ENCODE results near the gene ATP10D.
"Not testable (repeated sequence)": the region's sequence is repeated elsewhere in the genome, so short reads cannot be mapped to it uniquely, and the experiment has no call there.

The ATP10D gene

DNA sequence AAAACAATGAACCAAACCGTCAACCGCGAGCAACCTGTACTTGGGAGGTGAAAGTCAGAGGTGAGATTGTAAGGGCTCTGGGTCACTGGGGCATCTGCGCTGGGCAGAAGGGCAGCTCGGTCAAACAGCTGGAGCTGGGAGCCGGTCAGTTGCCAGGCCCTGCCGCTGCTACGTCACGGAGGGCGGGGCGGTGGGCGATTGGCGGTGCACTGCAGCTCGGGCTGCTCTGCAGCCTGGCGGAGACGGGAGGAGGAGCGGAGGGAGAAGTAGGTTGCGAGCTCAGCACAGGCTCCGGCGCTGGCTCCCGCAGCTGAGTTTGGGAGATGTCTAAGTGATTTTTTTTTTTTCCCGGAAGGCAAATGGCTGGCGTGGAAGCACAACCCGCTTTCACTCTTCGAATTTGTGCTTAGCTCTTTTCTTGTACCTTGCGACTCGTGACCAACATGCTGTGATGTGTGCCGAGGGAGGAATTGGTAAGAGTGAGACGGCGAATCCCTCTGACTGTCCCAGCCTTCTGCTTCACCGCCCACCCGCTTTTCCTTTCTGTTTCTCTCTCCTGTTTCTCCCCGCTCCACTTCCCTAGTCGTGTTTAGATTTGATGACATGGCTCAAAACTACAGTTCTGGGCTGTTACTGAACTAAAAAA, at the start of gene ATP10D:
TSS of gene ATP10D (plus strand) at position 229 of the 646 bp plus-strand sequence. CDS start 27,266 bp downstream, outside the sequence.
- DNase-seq: peak; percentile 83

- DNase-seq: no peak
Observed at GRCh38 chr4:47442980-47443379, 42.1 kb upstream of the ATP10D start.

- DNase-seq: no peak
Observed at GRCh38 chr4:47444031-47444430, 41.0 kb upstream of the ATP10D start.

DNA sequence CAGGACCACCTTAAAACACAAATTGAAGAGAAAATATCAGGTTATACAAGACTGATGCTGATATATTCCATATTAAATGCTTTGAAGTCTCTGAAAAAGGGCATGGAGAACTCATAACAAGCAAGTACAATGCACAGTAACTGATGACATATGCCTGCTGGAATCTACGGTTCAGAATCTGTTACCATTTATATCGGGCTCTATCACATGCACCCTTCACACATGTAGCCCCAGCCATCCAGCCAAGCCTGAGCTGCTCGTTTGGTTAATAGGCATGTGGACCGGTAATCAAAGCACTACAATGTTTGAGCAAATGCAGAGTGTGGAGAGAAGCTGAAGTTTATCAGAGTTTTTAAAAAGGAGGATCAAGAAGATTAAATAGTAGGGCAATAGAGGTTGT, 33.4 kb upstream of the ATP10D start:
- DNase-seq: no peak

DNA sequence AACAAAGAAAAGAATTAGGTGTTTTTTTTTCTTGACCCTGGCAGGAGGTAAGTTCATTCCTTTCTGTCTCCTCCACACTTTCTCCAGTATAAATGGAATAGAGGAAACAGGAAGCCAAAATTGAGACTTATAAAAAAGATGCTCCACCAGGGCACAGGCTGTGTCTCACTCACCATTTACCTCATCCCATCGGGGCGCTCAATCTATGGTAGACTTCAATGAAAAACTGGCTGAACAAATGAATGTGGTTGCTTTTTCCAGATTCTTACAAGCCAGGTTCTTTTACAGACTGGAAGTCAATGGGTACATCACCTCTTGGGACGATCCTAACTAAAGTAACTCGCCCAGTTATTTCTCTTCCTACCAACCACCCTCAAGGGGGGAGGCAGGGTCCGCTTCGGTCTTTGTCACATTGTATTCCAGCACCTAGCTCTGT, 22.3 kb upstream of the ATP10D start:
- no peak for DNase-seq

DNA sequence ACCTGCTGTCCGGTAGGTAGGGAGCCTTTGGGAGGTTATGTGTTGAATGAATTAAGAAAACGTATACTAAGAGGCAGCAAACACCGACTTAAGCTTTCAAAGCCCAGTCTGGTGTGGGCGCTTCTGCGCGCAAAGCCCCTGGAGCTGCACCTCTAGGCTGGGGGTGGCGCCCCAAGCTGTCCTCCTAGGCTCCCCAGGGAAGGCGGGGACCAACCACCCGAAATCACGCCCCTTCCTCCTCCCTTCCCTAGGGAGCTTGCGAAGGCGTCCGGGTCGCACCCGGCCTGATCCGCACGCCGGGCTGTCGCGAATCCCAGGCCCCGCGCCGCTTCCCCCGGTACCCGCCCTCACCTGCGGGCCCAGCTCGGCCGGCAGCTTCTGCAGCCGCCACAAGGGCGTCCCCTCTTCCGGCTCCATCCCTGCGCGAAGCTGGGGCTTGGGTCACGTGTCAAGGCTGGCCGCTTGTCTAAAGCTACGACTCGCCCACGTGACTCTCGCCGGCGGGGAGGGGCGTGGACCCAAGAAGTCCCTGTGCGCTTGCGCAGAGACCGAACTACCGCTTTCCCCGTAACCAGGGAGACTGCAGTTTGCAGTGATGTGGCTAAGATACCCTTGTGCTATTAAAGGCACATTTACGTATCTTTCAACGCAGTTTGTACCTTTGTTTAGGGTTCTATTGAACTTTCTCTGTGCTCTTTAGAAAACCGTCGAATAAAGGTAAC, 21.7 kb upstream of the ATP10D start, which contains the start of gene COMMD8:
TSS of gene COMMD8 (minus strand) at position 468 of the 722 bp plus-strand sequence. CDS start at position 417, 51 bp downstream.
- peak; percentile 98 for DNase-seq

DNA sequence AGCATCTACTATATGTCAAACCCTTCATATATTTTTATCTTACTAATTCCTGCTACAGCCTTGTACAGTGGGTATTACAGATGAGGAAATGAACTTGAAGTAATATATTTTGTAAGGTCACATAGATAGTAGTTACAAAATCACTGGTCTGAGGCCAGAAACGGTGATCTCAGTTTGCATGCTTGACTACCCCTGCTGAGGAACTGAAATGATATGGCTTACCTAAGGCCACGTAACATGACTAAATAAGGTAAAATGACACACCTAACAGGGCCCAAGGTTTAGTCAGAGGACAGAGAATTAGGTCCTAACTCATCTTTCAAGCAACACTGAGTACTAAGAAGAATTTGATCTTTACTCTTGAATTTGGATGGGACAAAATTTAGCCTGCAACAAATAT, 20.1 kb upstream of the ATP10D start:
- DNase-seq: no peak

DNA sequence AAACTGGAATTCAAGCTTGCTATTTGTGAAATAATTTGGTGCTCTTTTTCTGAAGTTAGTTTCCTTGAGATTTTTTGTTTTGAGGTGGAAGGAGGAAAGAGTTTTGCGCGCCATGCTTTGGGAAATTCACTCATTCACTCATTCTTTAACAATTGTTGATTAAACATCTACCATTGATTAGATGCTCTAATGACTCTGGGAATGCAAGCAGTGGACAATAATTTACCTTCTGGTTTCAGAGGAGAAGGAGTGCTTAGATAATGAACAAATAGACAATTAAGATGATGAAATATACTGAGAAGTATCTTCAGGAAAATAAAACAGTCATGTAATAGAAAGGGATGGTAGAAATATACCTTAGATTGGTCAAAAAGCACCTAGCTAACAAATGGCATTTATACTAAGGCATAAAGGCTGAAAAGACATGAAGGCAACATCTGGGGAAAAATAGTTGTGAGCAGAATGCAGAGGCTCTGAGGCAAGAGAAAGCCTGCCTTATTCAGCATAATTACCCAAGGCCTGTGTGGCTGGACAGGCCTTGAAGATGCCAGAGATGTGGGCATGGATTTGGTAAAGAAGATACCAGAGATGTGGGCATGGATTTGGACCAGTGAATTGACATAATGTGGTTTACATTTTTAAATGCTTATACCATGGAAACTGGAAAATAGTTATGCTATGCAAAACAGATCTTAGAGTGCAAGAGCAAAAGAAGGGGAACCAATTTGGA, 18.9 kb upstream of the ATP10D start:
- DNase-seq: no peak

GRCh38 chr4:47468706-47469365, 16.2 kb upstream of the ATP10D start:
- DNase-seq: no peak

- DNase-seq: no peak
Observed at GRCh38 chr4:47469951-47470350, 15.1 kb upstream of the ATP10D start.

DNA sequence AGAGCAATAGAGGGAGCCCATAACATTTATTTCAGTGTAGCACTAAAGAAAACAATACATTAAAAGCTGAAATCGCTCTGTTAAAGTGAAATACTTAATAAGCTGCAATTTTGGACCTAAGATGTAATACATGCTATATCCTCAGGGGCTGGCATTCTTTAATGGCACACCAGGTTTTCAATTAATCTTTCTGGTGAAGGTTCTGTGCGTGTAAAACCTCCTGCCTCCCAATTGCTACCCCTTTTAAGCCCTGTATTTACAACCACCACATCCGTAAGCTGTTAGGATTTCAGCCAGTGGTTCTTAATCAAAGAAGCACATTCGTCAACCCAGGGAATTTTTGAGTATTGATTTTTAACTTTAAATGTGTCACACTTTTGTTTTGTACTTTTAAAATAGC, 14.0 kb upstream of the ATP10D start:
- DNase-seq: no peak

- no peak for DNase-seq
Observed at GRCh38 chr4:47471591-47471990, 13.5 kb upstream of the ATP10D start.

DNA sequence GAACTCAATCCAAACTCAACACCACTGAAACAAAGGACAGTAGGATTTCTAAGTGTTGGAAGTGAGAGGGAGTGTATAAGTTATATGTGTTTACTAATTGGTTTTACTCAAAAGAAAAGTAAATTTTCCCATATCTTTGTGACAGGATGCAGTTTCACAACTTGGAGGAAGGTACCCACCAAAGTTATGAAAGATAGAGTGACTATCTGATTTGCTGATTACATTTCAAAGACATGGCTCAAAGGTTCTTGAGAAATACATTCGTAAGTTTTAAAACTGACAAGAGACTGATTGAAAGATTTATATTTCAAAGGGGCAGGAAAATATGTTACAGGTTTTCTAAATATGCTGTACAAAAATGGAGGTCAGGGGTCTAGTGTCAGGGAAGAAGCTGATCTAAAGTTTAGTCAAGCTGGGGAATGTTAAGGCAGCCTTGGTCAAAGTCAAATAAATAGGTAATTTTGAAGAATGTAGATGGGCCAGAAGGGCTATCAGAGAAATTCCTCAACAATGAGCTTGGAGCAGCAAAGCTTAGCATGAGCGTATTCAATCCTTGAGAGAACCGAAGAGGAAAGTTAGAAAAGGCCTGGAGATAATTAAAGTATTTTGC, 11.8 kb upstream of the ATP10D start:
- no peak for DNase-seq

- no peak for DNase-seq
Observed at GRCh38 chr4:47474799-47475198, 10.3 kb upstream of the ATP10D start.

- no peak for DNase-seq
Observed at GRCh38 chr4:47475411-47475810, 9.7 kb upstream of the ATP10D start.

- no peak for DNase-seq
Observed at GRCh38 chr4:47478804-47479203, 6.3 kb upstream of the ATP10D start.

DNA sequence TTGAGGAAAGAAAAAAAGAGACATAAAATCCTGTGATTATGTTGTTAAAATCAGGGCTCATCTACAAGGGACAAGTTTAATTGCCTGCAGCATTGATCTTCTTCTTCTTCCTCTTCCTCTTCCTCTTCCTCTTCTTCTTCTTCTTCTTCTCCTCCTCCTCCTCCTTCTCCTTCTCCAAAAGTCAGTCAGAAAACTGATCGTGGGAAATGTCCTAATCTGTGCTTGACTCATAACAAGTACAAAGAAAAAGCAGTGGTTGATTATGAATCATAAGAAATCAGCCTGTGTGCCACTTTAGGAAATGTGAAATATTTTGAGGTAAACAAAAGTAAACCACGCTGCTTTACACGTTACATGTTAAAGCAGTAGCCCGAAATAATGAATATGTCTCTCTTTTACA, 2.7 kb upstream of the ATP10D start:
- DNase-seq: no peak

GRCh38 chr4:47483745-47484144, 1.3 kb upstream of the ATP10D start:
- DNase-seq: no peak

DNA sequence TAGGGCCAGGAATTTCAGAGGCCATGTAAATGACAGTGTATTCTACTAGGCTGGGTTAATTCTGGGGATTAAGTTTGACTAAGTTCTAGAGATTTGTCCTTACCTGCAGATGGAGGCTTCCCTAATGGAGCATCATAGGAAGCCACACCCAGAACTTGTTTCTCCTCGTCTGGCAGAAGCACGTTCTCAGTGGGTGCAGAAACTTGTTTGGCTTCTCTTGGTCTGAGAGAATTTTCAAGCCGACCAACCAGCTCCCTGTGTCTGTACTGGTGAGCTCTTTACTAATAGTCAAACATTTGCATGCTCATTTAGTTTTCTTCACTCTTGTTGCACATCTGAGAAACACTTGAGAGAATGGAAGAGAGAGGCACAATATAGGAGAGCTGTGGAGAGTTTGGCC, 907 bp upstream of the ATP10D start:
- DNase-seq: no peak

- DNase-seq: no peak
Observed at GRCh38 chr4:47485768-47486167, 693 bp downstream of the ATP10D start.

DNA sequence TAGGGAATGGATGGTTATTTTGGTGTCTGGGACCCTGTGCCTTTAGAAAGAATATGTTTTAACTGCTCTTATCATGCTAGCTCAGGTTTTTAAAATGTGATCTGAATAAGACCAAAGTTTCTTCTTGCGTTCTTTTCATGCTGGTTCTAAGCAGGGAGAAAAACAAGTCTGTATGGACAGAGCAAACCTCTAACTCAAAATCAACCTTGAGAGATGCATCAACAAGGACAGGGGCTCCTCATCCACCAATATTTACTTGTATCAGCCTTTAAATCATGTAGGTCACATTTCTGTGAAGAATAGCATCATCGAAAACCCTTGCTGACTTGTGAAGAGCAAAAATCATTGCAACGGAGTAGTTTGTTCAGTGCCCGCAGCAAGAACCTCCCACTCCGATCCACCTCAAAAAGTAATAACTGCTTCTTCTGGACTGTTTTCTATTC, 1.2 kb downstream of the ATP10D start:
- no peak for DNase-seq

GRCh38 chr4:47486727-47487126, 1.7 kb downstream of the ATP10D start:
- not testable (repeated sequence) for DNase-seq

DNA sequence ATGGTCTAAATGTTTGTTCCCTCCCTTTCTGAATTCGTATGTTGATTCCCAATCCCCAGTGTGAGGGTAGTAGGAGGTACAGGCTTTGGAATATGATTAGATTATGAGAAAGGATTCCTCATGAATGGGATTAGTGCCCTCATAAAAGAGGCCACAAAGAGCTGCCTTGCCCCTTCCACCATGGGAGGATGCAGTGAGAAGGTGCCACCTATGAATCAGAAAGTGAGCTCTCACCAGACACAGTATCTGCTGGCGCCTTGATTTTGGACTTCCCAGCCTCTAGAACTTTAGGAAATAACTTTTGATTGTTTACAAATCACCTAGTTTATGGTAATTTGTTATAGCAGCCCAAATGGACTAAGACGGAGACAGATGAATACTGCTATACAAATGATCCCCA, 3.6 kb downstream of the ATP10D start:
- no peak for DNase-seq
